Measurements from ENCODE around the gene DOK6.
"Not testable (repeated sequence)": the region's sequence is repeated elsewhere in the genome, so short reads cannot be mapped to it uniquely, and the experiment has no call there.

The DOK6 gene

GRCh38 chr18:69853051-69853450 is 452.4 kb downstream of the DOK6 start:
- no peak overlapping the region for H3K27ac ChIP-seq (ENCODE audit: low read depth, low read length)
- no peaks in the 10 kb centered on the region for H3K36me3 ChIP-seq (ENCODE audit: control insufficient read depth, insufficient read depth, low read length)
- H3K4me3 ChIP-seq (ENCODE audit: low read depth, low read length) = no peak overlapping the region
- H3K9ac ChIP-seq (ENCODE audit: low read depth, low read length) = no peak overlapping the region
- H3K4me1 ChIP-seq (ENCODE audit: control insufficient read depth, insufficient read depth, low read length) = no peaks in the 10 kb centered on the region
- no peaks in the 10 kb centered on the region for H3K9me3 ChIP-seq (ENCODE audit: control insufficient read depth, insufficient read depth, low read length)
- no peaks in the 10 kb centered on the region for H3K27me3 ChIP-seq (ENCODE audit: control insufficient read depth, insufficient read depth, low read length)

DNA sequence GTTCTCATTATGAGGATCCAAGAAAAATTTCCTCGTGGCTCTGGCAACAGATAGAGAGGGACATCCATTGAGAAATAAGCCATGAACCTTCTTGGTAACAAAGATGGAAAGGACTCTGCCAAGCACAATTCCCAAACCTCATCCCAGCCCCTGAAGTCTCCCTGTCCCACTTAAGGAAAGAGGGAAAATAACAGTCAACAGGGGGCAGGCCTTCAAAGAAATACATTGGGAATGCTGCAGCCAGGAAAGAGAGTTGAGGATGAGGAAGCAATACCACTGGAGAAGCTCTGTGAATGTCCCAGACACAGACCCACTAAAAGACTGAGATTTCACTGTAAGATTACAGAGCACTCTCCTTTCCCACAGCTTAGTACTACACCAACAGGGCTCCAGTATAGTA is 453.8 kb downstream of the DOK6 start:
- no peaks in the 10 kb centered on the region for H3K4me1 ChIP-seq (ENCODE audit: control insufficient read depth, insufficient read depth, low read length)

GRCh38 chr18:69858897-69859296 is 458.2 kb downstream of the DOK6 start:
- Histone ChIP-seq H3K9me3 (ENCODE audit: control insufficient read depth, insufficient read depth, low read length) (no peaks in the 10 kb centered on the region), H3K4me1 (ENCODE audit: control insufficient read depth, insufficient read depth, low read length) (no peaks in the 10 kb centered on the region), H3K4me3 (ENCODE audit: low read depth, low read length) (no peak overlapping the region), H3K27ac (ENCODE audit: low read depth, low read length) (no peak overlapping the region), H3K27me3 (ENCODE audit: control insufficient read depth, insufficient read depth, low read length) (no peaks in the 10 kb centered on the region), H3K36me3 (ENCODE audit: control insufficient read depth, insufficient read depth, low read length) (no peaks in the 10 kb centered on the region), H3K9ac (ENCODE audit: low read depth, low read length) (no peak overlapping the region)

More for the DNA sequence above, 453.8 kb downstream of the DOK6 start:
- Histone ChIP-seq H3K36me3 (ENCODE audit: control insufficient read depth, insufficient read depth, low read length) (no peaks in the 10 kb centered on the region), H3K27ac (ENCODE audit: low read depth, low read length) (no peak overlapping the region), H3K9ac (ENCODE audit: low read depth, low read length) (no peak overlapping the region), H3K4me3 (ENCODE audit: low read depth, low read length) (no peak overlapping the region), H3K27me3 (ENCODE audit: control insufficient read depth, insufficient read depth, low read length) (no peaks in the 10 kb centered on the region), H3K9me3 (ENCODE audit: control insufficient read depth, insufficient read depth, low read length) (no peaks in the 10 kb centered on the region)

DNA sequence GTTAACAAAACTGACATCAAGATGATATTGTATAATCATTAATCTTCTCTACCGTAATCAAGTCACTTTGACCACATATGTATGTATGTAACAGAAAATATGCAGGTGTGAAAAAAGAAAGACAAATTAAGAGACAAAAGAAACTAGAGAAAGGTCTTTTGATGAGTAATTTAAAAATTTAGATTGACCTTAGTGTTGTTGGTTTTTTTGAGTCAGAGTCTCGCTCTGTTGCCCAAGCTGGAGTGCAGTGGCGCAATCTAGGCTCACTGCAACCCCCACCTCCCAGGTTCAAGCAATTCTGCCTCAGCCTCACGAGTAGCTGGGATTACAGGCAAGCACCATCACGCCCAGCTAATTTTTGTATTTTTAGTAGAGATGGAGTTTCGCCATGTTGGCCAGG is 464.1 kb downstream of the DOK6 start:
- not testable (repeated sequence) for H3K27ac ChIP-seq (ENCODE audit: low read depth, low read length); H3K9ac ChIP-seq (ENCODE audit: low read depth, low read length)

GRCh38 chr18:69865776-69866175 is 465.1 kb downstream of the DOK6 start:
- H3K27me3 ChIP-seq (ENCODE audit: control insufficient read depth, insufficient read depth, low read length) = no peaks in the 10 kb centered on the region
- no peak overlapping the region for H3K4me3 ChIP-seq (ENCODE audit: low read depth, low read length)
- no peaks in the 10 kb centered on the region for H3K9me3 ChIP-seq (ENCODE audit: control insufficient read depth, insufficient read depth, low read length)
- H3K4me1 ChIP-seq (ENCODE audit: control insufficient read depth, insufficient read depth, low read length) = no peaks in the 10 kb centered on the region
- no peak overlapping the region for H3K9ac ChIP-seq (ENCODE audit: low read depth, low read length)
- H3K27ac ChIP-seq (ENCODE audit: low read depth, low read length) = no peak overlapping the region
- no peaks in the 10 kb centered on the region for H3K36me3 ChIP-seq (ENCODE audit: control insufficient read depth, insufficient read depth, low read length)

More for the DNA sequence above, 464.1 kb downstream of the DOK6 start:
- not testable (repeated sequence) for H3K27me3 ChIP-seq (ENCODE audit: control insufficient read depth, insufficient read depth, low read length); H3K4me3 ChIP-seq (ENCODE audit: low read depth, low read length); H3K4me1 ChIP-seq (ENCODE audit: control insufficient read depth, insufficient read depth, low read length); H3K9me3 ChIP-seq (ENCODE audit: control insufficient read depth, insufficient read depth, low read length); H3K36me3 ChIP-seq (ENCODE audit: control insufficient read depth, insufficient read depth, low read length)

DNA sequence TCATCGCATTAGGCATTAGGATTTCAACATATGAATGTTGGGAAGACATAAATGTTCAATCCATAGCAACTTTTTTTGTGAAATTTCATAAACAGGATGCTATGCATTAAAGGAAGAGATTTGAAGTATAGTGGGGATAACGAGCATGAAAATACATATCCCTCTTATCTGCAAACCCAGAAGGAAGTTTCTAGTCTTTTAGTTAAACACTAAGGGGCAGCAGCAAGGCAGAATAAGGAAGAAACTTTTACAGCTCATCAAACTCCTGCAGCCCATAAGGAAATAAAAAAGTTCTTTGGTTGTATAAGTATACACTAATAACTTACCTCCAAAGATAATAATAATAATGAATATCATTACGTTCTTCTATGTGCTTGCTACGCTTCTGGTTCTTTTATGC is 465.5 kb downstream of the DOK6 start:
- Histone ChIP-seq H3K27me3 (ENCODE audit: control insufficient read depth, insufficient read depth, low read length) (no peaks in the 10 kb centered on the region), H3K4me1 (ENCODE audit: control insufficient read depth, insufficient read depth, low read length) (no peaks in the 10 kb centered on the region), H3K9ac (ENCODE audit: low read depth, low read length) (no peak overlapping the region), H3K36me3 (ENCODE audit: control insufficient read depth, insufficient read depth, low read length) (no peaks in the 10 kb centered on the region), H3K9me3 (ENCODE audit: control insufficient read depth, insufficient read depth, low read length) (no peaks in the 10 kb centered on the region), H3K27ac (ENCODE audit: low read depth, low read length) (no peak overlapping the region), H3K4me3 (ENCODE audit: low read depth, low read length) (no peak overlapping the region)

GRCh38 chr18:69870736-69871135 is 470.0 kb downstream of the DOK6 start:
- Histone ChIP-seq H3K36me3 (ENCODE audit: control insufficient read depth, insufficient read depth, low read length) (no peaks in the 10 kb centered on the region), H3K27me3 (ENCODE audit: control insufficient read depth, insufficient read depth, low read length) (no peaks in the 10 kb centered on the region), H3K27ac (ENCODE audit: low read depth, low read length) (no peak overlapping the region), H3K9ac (ENCODE audit: low read depth, low read length) (no peak overlapping the region), H3K4me3 (ENCODE audit: low read depth, low read length) (no peak overlapping the region), H3K4me1 (ENCODE audit: control insufficient read depth, insufficient read depth, low read length) (no peaks in the 10 kb centered on the region), H3K9me3 (ENCODE audit: control insufficient read depth, insufficient read depth, low read length) (no peaks in the 10 kb centered on the region)

- no peaks in the 10 kb centered on the region for H3K4me1 ChIP-seq (ENCODE audit: control insufficient read depth, insufficient read depth, low read length)
- no peak overlapping the region for H3K4me3 ChIP-seq (ENCODE audit: low read depth, low read length)
- no peak overlapping the region for H3K9ac ChIP-seq (ENCODE audit: low read depth, low read length)
- no peaks in the 10 kb centered on the region for H3K27me3 ChIP-seq (ENCODE audit: control insufficient read depth, insufficient read depth, low read length)
- H3K27ac ChIP-seq (ENCODE audit: low read depth, low read length) = no peak overlapping the region
- no peaks in the 10 kb centered on the region for H3K36me3 ChIP-seq (ENCODE audit: control insufficient read depth, insufficient read depth, low read length)
- H3K9me3 ChIP-seq (ENCODE audit: control insufficient read depth, insufficient read depth, low read length) = no peaks in the 10 kb centered on the region
Observed at GRCh38 chr18:69871363-69871762, 470.7 kb downstream of the DOK6 start.

DNA sequence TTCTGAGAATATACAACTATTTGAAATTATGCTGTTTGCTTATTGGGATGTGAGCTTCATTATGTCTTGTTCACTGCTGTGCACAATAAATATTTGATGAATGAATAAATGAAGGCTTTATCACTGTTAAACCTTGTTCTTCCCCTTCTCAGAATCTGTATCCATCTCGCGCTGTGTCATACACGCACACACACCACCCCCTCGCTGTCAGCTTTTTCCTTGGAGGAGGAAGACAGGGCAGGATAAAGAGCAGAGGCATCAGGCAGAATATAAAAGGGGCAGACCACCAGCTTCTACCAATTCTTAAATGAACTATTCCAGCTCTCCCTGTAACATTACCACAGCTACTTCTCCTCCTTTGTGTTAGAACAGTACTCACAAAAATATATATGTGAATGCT is 472.0 kb downstream of the DOK6 start:
- H3K9ac ChIP-seq (ENCODE audit: low read depth, low read length) = no peak overlapping the region
- H3K36me3 ChIP-seq (ENCODE audit: control insufficient read depth, insufficient read depth, low read length) = no peaks in the 10 kb centered on the region
- H3K9me3 ChIP-seq (ENCODE audit: control insufficient read depth, insufficient read depth, low read length) = no peaks in the 10 kb centered on the region
- no peaks in the 10 kb centered on the region for H3K4me1 ChIP-seq (ENCODE audit: control insufficient read depth, insufficient read depth, low read length)
- no peak overlapping the region for H3K27ac ChIP-seq (ENCODE audit: low read depth, low read length)
- no peaks in the 10 kb centered on the region for H3K27me3 ChIP-seq (ENCODE audit: control insufficient read depth, insufficient read depth, low read length)
- H3K4me3 ChIP-seq (ENCODE audit: low read depth, low read length) = no peak overlapping the region

- H3K4me1 ChIP-seq (ENCODE audit: control insufficient read depth, insufficient read depth, low read length) = peaks cover 7% of the 10 kb centered on the region
Observed at GRCh38 chr18:69874058-69874457, 473.4 kb downstream of the DOK6 start.

GRCh38 chr18:69876490-69876889 is 475.8 kb downstream of the DOK6 start:
- no peaks in the 10 kb centered on the region for H3K9me3 ChIP-seq (ENCODE audit: control insufficient read depth, insufficient read depth, low read length)
- peaks cover 14% of the 10 kb centered on the region for H3K4me1 ChIP-seq (ENCODE audit: control insufficient read depth, insufficient read depth, low read length)
- H3K36me3 ChIP-seq (ENCODE audit: control insufficient read depth, insufficient read depth, low read length) = no peaks in the 10 kb centered on the region
- no peak overlapping the region for H3K27ac ChIP-seq (ENCODE audit: low read depth, low read length)
- H3K9ac ChIP-seq (ENCODE audit: low read depth, low read length) = no peak overlapping the region
- no peak overlapping the region for H3K4me3 ChIP-seq (ENCODE audit: low read depth, low read length)
- no peaks in the 10 kb centered on the region for H3K27me3 ChIP-seq (ENCODE audit: control insufficient read depth, insufficient read depth, low read length)

More at GRCh38 chr18:69874058-69874457, 473.4 kb downstream of the DOK6 start:
- H3K27ac ChIP-seq (ENCODE audit: low read depth, low read length) = no peak overlapping the region
- no peaks in the 10 kb centered on the region for H3K9me3 ChIP-seq (ENCODE audit: control insufficient read depth, insufficient read depth, low read length)
- no peaks in the 10 kb centered on the region for H3K36me3 ChIP-seq (ENCODE audit: control insufficient read depth, insufficient read depth, low read length)
- H3K27me3 ChIP-seq (ENCODE audit: control insufficient read depth, insufficient read depth, low read length) = no peaks in the 10 kb centered on the region
- H3K9ac ChIP-seq (ENCODE audit: low read depth, low read length) = no peak overlapping the region
- no peak overlapping the region for H3K4me3 ChIP-seq (ENCODE audit: low read depth, low read length)
